Activated naive CD8-positive, alpha-beta T cell treated with anti-CD3 and anti-CD28 coated beads, Interleukin-2, amount 50 U/mL, for 16 hours (primary cell): ENCODE data around the gene KCNJ14.
"Not testable (repeated sequence)": the region's sequence is repeated elsewhere in the genome, so short reads cannot be mapped to it uniquely, and the experiment has no call there.

Experiments used
- DNase-seq: peaks from one replicate; pipeline ENCODE4 v3.0.0-alpha.2; 2020; ENCODE audit warnings: low read depth, low spot score

The KCNJ14 gene

DNA sequence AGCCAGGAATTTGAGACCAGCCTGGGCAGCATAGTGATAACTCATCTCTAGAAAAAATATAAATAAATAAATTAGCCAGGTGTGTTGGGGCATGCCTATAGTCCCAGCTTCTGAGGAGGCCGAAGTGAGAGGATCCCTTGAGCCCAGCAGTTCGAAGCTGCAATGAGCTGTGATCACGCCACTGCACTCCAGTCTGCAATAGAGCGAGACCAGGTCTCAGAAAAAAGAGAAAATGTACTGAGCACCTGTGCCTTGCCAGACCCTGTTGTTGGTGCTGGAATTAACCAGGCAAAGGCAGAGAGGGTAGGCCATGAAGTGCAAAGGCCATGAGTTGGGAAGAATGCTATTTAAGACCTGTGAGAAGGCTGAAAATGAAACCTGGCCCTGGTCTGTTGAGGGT is 16.5 kb downstream of the KCNJ14 start:
- no peak for DNase-seq

DNA sequence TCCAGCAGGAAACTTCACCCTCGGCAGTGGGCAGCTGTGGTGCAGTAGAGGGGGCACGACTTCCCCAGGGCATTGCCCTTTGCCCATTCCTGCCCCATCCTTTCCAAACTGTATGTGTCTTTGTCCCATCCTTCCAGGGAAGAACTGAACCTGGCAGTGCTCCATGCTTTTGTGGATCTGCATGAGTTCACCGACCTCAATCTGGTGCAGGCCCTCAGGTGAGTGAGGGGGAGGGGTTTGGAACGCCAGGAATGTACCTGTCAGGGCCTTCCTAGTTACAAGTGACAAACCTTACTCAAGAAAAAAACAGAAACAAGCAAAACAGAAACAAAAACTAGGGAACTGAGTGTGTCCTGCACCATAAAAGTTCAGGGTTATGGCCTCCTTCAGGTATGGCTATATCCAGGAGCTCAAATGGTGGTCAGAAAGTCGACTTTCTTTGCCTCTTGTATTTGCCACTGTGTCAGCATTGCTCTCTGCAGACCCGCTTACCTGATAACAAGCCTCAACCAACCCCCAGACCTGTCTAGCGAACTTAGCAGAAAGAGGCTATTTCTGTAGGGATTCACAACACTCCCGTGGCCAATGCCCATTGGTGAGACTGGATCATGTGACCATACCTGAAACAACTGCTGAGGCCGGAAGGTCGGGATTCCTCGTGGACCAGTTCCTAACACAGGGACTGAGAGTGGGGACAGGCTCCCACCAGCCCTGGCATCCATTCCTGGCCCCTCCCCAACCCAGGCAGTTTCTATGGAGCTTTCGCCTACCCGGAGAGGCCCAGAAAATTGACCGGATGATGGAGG is 18.0 kb downstream of the KCNJ14 start:
- DNase-seq, result no peak

DNA sequence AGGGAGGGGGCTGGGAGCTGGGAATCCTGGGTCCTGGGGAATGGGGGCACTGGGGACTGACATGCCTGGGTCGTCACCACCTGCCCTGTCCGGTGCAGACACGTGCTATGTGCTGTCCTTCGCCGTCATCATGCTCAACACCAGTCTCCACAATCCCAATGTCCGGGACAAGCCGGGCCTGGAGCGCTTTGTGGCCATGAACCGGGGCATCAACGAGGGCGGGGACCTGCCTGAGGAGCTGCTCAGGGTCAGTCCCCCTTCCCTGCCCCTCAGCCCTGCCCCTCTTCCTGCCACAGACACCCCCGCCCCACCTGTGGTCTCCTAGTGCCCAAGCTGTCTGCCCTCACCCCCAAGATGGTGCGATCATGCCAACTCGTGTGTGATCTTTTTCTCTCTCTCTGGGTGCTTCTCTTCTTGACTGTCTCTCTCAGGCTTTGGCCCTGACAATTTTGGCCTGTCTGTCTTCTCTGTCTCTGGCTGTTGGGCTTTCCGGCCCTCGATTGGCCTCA is 18.8 kb downstream of the KCNJ14 start:
- DNase-seq, result no peak

DNA sequence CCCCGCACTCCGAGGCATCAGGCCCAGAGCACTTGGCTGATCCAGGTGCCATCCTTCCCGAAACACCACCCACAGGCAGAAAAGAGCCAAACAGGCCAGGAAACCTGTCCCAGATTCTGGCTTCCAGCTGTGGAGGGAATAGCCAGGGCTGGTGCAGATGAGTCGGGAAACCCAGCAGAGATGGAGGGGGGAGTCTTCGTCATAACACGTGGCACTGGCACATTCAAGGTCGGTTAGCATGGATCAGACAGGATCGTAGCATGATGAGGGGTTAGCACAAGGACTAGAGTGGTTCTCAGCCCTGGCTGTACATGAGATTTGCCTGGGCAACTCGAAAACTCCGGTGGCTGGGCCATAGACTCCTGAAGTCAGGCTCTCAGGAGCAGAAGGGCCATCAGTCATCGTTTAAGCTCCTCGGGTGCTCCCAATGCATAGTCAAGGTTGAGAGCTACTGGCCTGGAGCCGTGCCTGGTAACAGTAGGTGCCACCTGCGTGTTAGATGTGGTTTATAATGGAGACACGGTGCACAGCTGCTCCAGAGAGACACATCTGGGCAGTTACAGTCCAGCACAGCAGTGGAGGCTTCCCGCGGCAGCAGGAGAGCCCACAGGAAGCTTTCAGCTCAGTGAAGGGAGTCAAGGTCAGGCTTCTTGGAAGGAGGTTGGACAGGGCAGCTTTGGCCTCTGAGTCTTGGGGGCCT is 20.1 kb downstream of the KCNJ14 start:
- DNase-seq, result no peak

DNA sequence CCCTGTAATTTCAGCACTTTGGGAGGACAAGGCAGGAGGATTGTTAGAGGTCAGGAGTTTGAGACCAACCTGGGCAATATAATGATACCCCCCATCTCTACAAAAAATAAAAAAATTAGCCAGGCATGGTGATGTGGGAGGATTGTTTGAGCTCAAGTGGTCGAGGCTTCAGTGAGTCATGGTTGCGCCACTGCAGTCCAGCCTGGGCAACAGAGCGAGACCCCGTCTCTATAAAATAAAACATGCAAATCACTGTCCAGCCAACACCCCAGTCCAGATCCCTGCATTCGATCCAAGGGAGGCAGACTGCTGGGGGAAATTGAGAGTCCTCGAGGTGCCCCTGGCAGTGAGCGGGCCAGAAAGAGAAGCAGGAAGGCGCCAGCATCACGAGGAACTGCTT is 20.8 kb downstream of the KCNJ14 start:
- DNase-seq, result no peak

DNA sequence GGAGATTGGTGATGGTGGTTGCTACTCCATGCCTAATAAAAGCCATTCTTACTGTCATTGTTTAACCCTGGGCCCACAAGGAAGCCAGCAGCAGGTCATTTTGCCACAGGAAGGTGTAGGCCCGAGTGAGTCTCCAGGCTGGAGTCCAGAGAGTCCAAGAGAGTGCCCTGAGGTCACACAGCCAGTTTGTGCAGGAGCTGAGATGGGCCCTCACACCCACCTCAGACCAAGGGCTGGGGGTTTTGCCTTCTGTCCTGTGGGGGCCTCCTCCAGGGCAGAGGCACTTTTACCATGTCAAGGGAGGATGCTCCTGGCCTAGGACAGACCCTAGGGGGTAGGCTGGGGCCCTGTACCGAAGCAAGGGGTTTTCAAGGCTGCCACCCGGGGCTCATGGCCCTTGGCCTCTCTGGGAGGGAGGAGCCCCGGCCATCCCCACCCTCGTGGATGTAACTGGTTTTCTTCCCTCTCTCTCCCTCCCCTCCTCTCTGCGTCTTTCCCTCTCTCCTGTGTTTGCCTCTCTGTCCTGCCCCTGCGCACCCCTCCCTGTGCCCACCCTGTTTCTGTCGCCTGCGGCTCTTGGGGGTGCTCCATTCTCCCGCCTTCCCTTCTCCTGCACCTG is 21.8 kb downstream of the KCNJ14 start:
- DNase-seq, result no peak

DNA sequence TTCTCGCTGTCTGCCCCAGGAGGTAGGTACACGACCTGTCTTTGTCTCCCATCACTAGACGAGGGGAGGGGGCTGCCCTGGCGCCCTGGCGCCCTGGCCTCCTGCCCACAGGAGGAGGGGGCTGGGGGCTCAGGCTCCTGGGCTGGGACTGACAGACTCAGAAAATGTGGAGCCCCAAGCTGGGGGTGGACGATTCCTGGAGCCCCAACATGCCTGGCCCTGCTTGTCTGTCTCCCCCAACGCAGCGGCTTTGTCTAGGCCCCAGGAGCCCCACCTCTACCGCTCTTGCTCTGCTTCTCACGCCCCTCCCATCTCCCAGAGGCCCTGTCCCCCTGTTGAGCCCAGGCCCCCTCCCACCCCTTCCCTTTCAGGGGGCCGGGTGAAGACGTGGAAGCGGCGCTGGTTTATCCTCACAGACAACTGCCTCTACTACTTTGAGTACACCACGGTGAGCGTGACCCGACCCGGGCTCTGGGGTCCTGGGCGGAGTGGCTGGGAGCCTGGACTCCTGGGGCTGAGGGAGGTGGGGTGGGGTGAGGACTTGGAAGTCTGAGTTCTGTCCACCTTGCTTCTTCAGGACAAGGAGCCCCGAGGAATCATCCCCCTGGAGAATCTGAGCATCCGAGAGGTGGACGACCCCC is 22.4 kb downstream of the KCNJ14 start:
- DNase-seq, result no peak

DNA sequence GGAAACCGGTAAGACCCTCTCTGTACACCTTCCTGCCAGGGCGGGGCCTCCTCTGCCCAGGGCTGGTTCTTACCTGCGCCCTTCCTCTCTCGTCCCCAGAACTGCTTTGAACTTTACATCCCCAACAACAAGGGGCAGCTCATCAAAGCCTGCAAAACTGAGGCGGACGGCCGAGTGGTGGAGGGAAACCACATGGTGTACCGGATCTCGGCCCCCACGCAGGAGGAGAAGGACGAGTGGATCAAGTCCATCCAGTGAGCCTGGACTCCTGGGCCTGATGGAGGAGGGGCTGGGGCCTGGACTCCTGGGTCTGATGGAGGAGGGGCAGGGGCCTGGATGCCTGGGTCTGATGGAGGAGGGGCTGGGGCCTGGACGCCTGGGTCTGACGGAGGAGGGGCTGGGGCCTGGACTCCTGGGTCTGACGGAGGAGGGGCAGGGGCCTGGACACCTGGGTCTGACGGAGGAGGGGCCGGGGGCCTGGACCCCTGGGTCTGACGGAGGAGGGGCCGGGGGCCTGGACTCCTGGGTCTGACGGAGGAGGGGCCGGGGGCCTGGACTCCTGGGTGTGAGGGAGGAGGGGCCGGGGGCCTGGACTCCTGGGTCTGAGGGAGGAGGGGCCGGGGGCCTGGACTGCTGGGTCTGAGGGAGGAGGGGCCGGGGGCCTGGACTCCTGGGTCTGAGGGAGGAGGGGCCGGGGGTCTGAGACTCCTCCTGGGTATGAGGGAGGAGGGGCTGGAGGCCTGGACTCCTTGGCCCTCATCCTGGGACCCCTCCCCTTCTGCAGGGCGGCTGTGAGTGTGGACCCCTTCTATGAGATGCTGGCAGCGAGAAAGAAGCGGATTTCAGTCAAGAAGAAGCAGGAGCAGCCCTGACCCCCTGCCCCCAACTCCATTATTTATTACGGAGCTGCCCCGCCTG is 23.2 kb downstream of the KCNJ14 start:
- DNase-seq, result no peak

DNA sequence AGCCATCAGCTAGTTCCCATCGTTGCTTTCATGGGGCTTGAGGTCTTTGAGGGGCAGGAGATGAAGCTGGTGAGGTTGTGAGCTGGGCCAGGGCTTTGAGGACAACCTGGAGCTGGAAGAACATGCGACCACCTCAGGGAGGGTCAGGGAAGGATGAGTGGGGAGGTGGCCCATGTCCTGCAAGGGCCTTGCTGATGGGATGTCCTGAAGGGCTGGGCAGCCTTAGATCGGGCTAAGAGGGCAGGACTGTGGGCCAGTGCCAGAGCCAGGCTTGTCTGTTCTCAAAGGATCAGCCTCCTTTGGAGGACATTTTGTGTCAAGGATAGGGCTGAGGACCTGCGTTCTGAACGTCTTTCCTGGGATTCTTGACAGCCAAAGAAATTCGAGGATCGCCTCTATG is 24.3 kb downstream of the KCNJ14 start:
- no peak for DNase-seq

DNA sequence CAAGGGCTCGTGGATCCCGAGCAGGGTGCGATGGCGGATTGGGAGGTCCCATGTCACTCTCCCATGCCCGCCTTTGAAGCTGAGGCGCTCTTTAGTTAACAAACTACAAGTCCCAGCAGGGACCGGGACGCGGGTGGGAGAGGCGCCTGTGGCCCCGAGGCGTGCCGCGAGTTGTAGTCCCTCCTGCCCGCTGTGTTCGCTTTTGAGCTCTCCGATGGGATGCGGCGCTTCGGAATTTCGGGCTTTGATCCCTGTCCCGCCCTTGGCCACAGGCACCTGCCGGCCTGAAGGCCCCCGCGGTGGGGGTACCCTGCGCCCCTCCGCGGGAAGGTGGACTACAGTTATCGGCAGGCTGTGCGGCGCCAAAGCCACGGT is 24.8 kb downstream of the KCNJ14 start:
- DNase-seq, result no peak

DNA sequence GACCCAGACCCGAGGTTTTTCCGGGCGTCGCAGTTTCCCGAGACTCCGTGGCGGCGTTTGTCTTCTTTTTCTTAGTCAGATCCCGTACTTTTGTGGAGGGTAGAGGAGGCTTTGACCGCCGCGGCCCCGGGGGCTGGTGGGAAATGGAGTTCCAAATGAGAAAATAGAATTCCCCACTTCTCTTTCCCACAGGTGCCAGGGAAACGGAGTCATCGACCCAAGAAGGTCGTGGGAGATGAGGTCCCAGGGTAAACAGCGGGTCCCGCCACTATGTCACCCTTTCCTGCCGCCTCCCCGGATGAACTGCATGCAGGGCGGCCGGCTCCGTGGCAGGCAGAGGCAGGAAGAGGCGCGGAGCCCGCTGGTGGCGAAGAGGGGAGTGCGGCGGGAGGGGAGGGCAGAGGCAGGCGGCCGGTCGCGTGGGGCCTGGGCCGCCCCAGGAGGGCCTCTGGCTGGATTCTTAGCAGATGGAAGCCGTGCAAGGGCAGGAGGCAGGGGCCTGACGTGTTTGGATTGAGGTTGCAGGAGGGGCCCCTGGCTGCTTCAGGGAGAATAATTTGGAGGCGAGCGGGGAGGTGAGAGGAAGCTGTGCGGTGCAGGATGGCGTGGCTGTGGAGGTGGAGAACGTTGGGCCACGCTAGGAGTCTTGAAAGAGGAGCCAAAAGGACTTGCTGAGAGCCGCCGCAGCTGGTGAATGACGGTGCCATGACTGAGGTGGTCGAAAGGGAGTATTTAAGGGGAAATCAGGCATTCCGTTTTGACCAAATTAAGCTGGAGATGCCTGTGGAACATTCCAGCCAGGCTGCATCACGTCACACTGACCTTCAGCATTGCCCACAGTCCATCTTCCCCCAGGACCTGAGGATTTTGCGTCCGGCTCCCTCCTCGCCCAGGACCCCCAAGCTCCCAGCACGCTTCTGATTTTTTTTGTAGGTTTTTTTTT is 25.5 kb downstream of the KCNJ14 start:
- DNase-seq, result no peak

DNA sequence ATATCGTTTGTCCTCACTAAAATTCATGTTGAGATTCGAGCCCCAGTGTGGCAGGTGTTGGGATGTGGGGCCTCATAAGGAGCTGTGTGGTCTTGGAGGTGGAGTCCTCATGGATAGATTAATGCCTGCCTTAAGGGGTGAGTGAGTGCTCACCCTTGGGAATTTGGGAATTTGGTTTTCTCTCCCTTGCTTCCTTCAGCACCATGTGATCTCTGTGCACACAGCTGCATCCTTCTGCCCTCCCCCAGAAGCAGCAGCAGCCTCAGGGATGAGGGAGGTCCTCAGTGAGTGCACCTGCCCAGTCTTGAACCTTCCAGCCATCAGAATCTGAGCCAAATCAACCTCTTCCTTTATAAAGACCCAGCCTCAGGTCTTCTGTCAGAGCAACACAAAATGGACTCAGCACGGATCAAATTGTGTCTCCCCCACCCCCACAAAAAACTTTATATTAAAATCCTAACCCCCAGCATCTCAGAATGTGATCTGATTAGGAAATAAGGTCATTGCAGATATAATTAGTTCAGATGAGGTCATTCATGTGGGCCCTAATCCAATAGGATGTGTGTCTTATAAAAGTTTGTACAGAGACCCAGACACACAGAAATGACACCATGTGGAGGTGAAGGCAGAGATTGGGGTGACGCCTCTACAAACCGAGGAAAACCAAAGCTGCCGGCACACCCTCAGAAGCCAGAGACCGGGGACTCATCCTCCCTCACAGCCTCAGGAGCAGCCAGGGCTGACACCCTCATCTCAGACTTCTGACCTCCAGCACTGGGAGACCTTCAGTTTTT is 26.7 kb downstream of the KCNJ14 start:
- no peak for DNase-seq

DNA sequence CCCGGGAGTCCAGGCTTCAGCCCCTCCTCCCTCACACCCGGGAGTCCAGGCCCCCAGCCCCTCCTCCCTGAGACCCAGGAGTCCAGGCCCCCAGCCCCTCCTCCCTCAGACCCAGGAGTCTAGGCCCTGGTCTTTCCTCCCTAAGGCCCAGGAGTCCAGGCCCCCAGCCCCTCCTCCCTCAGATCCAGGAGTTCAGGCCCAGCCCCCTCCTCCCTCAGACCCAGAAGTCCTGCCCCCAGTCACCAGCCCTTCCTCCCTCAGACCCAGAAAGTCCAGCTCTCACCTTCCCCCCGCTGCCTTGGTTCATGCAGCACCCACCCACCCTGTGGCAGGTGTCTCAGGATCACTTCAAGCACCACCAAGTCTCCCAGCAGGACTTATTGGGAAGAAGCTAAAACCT is 27.9 kb downstream of the KCNJ14 start:
- DNase-seq, result no peak

DNA sequence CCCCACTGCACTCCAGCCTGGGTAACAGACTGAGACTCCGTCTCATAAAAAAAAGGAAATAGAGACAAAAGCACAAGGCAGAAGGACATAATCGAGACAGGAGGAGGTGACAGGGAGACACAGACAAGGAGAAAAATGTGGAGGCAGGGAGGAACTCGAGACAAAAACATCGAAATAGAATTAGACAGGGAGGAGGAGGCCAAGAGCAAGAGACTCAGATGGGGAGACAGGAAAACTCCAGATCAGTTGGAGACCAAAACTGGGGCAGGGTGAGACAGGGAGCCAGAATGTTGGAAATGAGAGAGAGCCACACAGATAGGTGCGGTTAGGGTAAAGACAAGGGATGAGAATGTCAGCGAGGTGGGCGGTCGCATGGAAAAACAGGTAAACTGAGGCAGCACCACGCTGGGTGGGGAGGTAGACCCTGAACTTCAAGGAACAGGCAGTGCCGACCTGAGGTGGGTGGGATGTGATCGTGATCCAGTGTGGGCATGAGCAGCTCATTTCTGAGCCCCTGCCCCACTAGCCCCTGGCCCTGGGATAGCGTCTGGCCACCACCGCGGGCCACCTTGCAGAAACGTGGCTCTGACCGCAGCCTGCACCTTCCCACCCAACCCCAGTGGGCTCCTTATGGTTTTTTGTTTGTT is 29.0 kb downstream of the KCNJ14 start:
- DNase-seq, result no peak

DNA sequence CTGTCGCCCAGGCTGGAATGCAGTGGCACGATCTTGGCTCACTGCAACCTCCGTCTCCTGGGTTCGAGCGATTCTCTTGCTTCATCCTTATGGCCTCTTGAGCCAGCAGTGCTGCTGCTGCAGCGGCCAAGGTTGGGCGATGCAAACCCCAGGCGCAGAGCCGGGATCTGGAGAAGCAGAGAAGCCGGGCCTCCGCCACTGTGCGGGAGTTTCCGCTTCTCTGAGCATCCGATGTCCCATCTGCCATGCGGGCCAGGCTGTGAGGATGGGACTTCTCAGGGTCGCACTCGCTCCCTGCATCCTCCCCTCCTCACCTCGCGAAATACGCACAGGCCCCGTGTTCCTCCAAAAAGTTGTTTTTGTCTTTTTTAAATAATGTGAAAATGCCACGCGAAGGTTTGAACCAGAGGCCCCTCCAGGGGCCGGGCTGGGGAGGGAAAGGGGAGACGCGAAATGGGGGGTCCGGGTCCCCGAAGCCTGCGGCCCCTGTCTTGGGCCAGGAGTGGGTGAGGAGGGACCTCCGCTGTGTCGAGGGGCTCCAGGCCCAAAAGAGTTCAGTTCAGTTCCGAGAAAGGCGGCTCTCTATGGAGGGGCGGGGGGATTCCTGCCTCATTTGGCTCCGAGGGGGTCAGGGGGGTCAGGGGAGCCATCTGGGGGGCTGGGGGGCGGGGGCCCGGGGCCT is 29.7 kb downstream of the KCNJ14 start:
- DNase-seq, result no peak

DNA sequence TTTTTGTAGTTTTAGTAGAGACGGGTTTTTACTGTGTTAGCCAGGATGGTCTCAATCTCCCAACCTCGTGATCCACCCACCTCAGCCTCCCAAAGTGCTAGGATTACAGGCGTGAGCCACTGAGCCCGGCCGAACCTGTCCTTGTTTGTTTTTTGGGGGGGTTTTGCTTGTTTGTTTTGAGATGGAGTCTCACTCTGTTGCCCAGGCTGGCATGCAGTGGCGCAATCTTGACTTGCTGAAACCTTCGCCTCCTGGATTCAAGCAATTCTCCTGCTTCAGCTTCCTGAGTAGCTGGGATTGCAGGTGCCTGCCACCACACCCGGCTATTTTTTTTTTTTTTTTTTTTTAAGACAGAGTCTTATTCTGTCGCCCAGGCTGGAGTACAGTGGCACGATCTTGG is 31.3 kb downstream of the KCNJ14 start:
- not testable (repeated sequence) for DNase-seq

DNA sequence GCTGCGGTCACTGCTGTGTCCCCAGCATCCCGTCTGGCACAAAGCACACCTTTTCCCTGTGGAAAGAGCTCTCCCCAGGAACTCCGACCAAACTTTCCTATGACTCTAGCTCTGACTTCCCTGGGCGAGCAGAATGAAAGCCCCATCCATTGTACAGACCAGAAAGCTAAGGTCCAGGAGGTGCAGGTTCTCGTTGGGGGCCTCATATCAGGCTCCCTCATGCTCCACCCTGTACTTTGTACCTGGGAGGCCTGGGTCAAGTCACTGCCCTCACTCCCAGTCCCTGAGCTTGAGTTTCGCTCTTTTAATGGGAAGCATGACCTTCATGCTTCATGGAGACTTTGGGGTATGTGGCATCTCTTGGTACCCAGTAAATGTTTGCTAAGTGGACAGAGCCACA is 32.2 kb downstream of the KCNJ14 start:
- DNase-seq, result no peak

DNA sequence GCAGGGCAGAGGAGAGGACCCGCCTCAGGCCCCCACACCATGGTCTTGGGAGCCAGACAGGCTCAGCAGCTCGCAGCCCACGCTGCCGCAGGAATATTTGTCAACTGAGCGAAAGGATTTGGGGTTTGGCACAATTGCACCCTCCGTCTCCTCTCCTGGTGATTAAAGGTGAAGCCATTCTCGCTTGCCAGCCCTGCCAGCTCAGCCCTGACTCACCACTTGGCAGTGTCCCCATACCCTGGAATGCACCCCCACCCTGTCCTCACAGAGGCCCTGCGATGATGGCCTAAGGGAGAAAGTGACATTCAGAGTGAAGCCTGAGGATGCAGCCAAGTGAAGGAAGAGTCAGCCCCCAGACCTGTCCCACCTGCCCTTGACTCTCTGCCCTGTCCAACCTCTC is 32.6 kb downstream of the KCNJ14 start:
- DNase-seq, result no peak
